Endothelial cell (in vitro differentiated cells): ENCODE measurements around the gene OSBPL10. TPM values are rescaled to one million over a fixed set of nuclear protein-coding genes. Genes with fewer than 3 reads are reported as not detected.

Source experiments
- DNase-seq: peaks from one replicate; pipeline ENCODE4 v3.0.0; 2021; ENCODE audit warnings: low spot score
- H3K27ac Mint-ChIP-seq: one replicate; pipeline ENCODE4 v1.8.0; 2021; ENCODE audit warnings: mixed read lengths, inconsistent platforms; ENCODE audit not compliant: unreplicated experiment
- H3K27me3 Mint-ChIP-seq: one replicate; pipeline ENCODE4 v1.8.0; 2021; ENCODE audit warnings: mild to moderate bottlenecking, moderate library complexity, mixed read lengths, inconsistent platforms; ENCODE audit not compliant: unreplicated experiment
- H3K36me3 Mint-ChIP-seq: one replicate; pipeline ENCODE4 v1.8.0; 2021; ENCODE audit warnings: mild to moderate bottlenecking, low read depth, mixed read lengths, inconsistent platforms; ENCODE audit not compliant: unreplicated experiment
- H3K4me1 Mint-ChIP-seq: one replicate; pipeline ENCODE4 v1.8.0; 2021; ENCODE audit warnings: mild to moderate bottlenecking, mixed read lengths, inconsistent platforms; ENCODE audit not compliant: unreplicated experiment
- H3K4me3 Mint-ChIP-seq: one replicate; pipeline ENCODE4 v1.8.0; 2021; ENCODE audit warnings: mild to moderate bottlenecking, mixed read lengths, inconsistent platforms; ENCODE audit not compliant: unreplicated experiment
- H3K9me3 Mint-ChIP-seq: one replicate; pipeline ENCODE4 v1.8.0; 2021; ENCODE audit warnings: mixed read lengths, inconsistent platforms; ENCODE audit not compliant: unreplicated experiment
- total RNA-seq: library from RNA; stranded (reverse); fragmentation: NEBNext Ultra II Directional; extraction: Animal tissue kit (Norgen Biotek cat#: 25700); gene quantifications from one replicate; pipeline ENCODE4 v1.2.1, GENCODE V29; 2021; ENCODE audit not compliant: unreplicated experiment
- TF ChIP-seq, protein P1 (sequence below): fragments of 200-600 bp; sonication (generic); IDR thresholded peaks from one replicate; pipeline ENCODE4 v1.5.0; 2021; ENCODE audit warnings: antibody characterized with exemption; ENCODE audit not compliant: unreplicated experiment

The OSBPL10 gene
- total RNA-seq, 1 donor from 2014 or later = 61.0 TPM

GRCh38 chr3:31614162-31614921, 366.7 kb downstream of the OSBPL10 start:
- no peaks in the 10 kb centered on the region for H3K4me1 Mint-ChIP-seq
- TF ChIP-seq, protein P1, sequence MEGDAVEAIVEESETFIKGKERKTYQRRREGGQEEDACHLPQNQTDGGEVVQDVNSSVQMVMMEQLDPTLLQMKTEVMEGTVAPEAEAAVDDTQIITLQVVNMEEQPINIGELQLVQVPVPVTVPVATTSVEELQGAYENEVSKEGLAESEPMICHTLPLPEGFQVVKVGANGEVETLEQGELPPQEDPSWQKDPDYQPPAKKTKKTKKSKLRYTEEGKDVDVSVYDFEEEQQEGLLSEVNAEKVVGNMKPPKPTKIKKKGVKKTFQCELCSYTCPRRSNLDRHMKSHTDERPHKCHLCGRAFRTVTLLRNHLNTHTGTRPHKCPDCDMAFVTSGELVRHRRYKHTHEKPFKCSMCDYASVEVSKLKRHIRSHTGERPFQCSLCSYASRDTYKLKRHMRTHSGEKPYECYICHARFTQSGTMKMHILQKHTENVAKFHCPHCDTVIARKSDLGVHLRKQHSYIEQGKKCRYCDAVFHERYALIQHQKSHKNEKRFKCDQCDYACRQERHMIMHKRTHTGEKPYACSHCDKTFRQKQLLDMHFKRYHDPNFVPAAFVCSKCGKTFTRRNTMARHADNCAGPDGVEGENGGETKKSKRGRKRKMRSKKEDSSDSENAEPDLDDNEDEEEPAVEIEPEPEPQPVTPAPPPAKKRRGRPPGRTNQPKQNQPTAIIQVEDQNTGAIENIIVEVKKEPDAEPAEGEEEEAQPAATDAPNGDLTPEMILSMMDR = no peak
- no peaks in the 10 kb centered on the region for H3K27me3 Mint-ChIP-seq
- H3K4me3 Mint-ChIP-seq = no peak overlapping the region
- H3K36me3 Mint-ChIP-seq = no peaks in the 10 kb centered on the region
- no peak overlapping the region for H3K27ac Mint-ChIP-seq
- H3K9me3 Mint-ChIP-seq = no peaks in the 10 kb centered on the region
- DNase-seq = no peak

GRCh38 chr3:31613654-31614053, 367.4 kb downstream of the OSBPL10 start:
- Mint-ChIP-seq H3K27ac (no peak overlapping the region), H3K27me3 (no peaks in the 10 kb centered on the region), H3K4me1 (no peaks in the 10 kb centered on the region), H3K9me3 (no peaks in the 10 kb centered on the region), H3K4me3 (no peak overlapping the region), H3K36me3 (no peaks in the 10 kb centered on the region)
- DNase-seq = no peak
- TF ChIP-seq, protein P1 = no peak

DNA sequence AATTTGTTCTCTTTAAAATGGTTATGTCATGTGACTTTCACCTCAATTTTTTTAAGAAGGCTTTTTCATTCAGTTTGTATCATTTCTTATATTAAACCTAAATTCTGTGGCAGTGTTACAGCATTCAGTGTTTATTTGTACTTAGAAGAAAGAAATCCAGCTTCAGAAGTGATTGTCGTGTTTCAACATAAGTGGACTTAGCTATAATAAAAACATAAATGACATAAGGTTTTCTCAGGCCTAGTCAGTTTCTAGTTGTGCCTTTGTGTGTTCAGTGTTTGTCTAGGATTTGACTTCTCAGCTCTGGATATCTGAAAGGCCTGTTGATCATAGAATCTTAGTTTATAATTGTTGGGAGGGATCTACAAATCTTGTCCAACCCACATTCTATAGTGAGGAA, 367.9 kb downstream of the OSBPL10 start:
- DNase-seq = no peak
- H3K27ac Mint-ChIP-seq = no peak overlapping the region
- no peak overlapping the region for H3K4me3 Mint-ChIP-seq
- H3K9me3 Mint-ChIP-seq = no peaks in the 10 kb centered on the region
- H3K27me3 Mint-ChIP-seq = no peaks in the 10 kb centered on the region
- H3K4me1 Mint-ChIP-seq = no peaks in the 10 kb centered on the region
- H3K36me3 Mint-ChIP-seq = peaks cover 4% of the 10 kb centered on the region
- TF ChIP-seq, protein P1 = no peak

Other genes starting within 250 kb of the OSBPL10 start
- 1.1 TPM for gene ZNF860, start 488 bp upstream of the OSBPL10 start, total RNA-seq
- gene GPD1L, start 125.4 kb upstream of the OSBPL10 start, total RNA-seq = 2.5 TPM